Prostate gland (tissue), 2 donors: ENCODE measurements around the gene TRNP1. TPM values are rescaled to one million over a fixed set of nuclear protein-coding genes. Genes with fewer than 3 reads are reported as not detected.

Experiments used
- DNase-seq: peaks from one replicate; pipeline ENCODE4 v3.0.0-alpha.2; 2019; ENCODE audit warnings: low spot score
- H3K27ac ChIP-seq, 2 donors: fragments of 200-600 bp; sonication (generic); 2 replicates each; pipeline ENCODE4 v1.5.1; 2017 to 2019
- H3K27me3 ChIP-seq: fragments of 200-600 bp; sonication (generic); replicated peaks from 2 replicates; pipeline ENCODE4 v1.5.1; 2019; ENCODE audit not compliant: insufficient read depth
- H3K36me3 ChIP-seq, 2 donors: fragments of 200-600 bp; sonication (generic); 1 replicate in 1 of 2; 2 replicates in 1 of 2; pipeline versions ENCODE4 v1.5.1 to v1.8.1; 2017 to 2019
- H3K4me1 ChIP-seq: fragments of 200-600 bp; sonication (generic); replicated peaks from 2 replicates; pipeline ENCODE4 v1.5.1; 2019
- H3K4me3 ChIP-seq, 2 donors: fragments of 200-600 bp; sonication (generic); 2 replicates each; pipeline ENCODE4 v1.5.1; 2017 to 2019
- H3K9me3 ChIP-seq: fragments of 200-600 bp; sonication (generic); 2 replicates; pipeline ENCODE4 v1.5.1; 2017
- POLR2A ChIP-seq: fragments of 450-650 bp; IDR thresholded peaks from one replicate; pipeline ENCODE4 v1.6.1; 2016; ENCODE audit warnings: antibody characterized with exemption, mild to moderate bottlenecking
- POLR2AphosphoS5 ChIP-seq: sonication (generic); formaldehyde crosslinking; IDR thresholded peaks from one replicate; pipeline ENCODE4 v1.6.1; 2017; ENCODE audit warnings: antibody characterized with exemption
- WGBS: methylation state at CpG from one replicate; pipeline ENCODE4 v1.1.5; 2018; 5-methylcytosine and 5-hydroxymethylcytosine counted together
- intact Hi-C: fragments of 100-400 bp; cut with DNase I; formaldehyde crosslinking; loops from one replicate; pipeline ENCODE4 v1.14.2; 2022
- total RNA-seq, 2 donors: library from RNA; depleted of rRNA; stranded (reverse); fragments of >200 nt; gene quantifications; one replicate each; pipeline ENCODE4 v1.1.0, GENCODE V29; 2016
- TF ChIP-seq, protein P1 (sequence below), 4 experiments: fragments of 200-600 bp in 2 of 4; fragments of 450-650 bp in 2 of 4; sonication (generic) in 2 of 4; IDR thresholded peaks; 1 replicate in 3 of 4; 2 replicates in 1 of 4; pipeline ENCODE4 v1.5.1; 2016 to 2019; ENCODE audit warnings: antibody characterized with exemption in 4 of 4, mild to moderate bottlenecking in 2 of 4, moderate library complexity in 2 of 4

Gene TRNP1
- total RNA-seq, 2 donors from 2014 or later = 21.1 to 30.6 TPM

DNA sequence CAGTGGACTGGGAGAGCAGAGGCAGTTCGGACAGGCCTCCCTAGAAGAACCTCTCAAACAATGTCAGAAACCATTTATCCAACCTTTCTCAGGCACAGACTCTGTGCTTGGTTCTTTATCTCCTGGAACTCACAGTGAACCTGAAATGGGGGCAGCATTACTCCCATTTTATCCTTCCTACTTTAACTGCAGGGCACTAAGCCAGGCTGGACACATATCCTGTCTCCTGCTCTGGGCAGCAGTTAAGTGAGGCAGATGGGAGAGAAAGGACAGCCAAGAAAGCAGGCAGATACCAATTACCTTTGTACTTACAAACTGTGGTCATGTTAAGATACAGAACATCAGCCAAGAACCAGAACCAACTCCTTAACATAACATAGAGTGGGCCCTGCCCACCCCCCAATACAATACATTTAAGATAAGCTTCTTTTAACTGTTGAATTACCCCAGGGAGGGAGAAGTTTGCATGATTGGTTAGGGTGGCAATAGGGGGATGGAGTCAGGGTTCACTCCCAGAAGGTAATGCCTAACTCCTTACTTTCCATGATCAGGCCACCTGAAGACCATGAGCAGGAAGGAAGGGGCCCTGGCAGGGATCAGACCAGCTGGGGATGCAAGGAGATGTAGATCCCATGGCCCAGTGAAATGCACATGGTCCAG is 44.1 kb upstream of the TRNP1 start:
- no peak for DNase-seq

DNA sequence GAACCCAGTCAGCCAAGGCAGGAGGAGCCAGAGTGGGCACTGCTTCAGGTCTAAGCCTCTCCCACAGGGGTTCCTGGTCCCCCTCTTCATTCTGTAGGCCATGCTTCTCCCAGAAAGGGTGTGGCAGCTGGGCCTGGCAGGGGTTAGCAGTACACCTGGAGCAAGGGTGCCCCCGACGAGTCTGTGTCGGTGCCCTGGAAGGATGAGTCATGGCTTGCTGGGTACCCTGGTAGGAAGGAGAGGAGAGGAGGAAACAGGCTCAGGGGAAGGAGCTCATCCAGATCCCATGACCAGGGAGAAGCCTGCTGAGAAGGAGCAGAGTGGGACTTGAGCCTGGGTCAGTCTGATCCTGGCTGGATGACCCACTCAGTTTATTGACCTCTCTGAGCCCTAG is 43.6 kb upstream of the TRNP1 start:
- peaks cover 4 to 15% of the 10 kb centered on the region in 2 donors for H3K36me3 ChIP-seq
- 67% methylated on average over 3 of the region's 3 CpGs for WGBS
- H3K27ac ChIP-seq = no peak overlapping the region
- H3K27me3 ChIP-seq = no peaks in the 10 kb centered on the region
- TF ChIP-seq POLR2A = no peak
- no peak for TF ChIP-seq POLR2AphosphoS5
- TF ChIP-seq, protein P1, sequence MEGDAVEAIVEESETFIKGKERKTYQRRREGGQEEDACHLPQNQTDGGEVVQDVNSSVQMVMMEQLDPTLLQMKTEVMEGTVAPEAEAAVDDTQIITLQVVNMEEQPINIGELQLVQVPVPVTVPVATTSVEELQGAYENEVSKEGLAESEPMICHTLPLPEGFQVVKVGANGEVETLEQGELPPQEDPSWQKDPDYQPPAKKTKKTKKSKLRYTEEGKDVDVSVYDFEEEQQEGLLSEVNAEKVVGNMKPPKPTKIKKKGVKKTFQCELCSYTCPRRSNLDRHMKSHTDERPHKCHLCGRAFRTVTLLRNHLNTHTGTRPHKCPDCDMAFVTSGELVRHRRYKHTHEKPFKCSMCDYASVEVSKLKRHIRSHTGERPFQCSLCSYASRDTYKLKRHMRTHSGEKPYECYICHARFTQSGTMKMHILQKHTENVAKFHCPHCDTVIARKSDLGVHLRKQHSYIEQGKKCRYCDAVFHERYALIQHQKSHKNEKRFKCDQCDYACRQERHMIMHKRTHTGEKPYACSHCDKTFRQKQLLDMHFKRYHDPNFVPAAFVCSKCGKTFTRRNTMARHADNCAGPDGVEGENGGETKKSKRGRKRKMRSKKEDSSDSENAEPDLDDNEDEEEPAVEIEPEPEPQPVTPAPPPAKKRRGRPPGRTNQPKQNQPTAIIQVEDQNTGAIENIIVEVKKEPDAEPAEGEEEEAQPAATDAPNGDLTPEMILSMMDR (IDR thresholded peaks at IDR 0.05) = no peak
- no peaks in the 10 kb centered on the region for H3K9me3 ChIP-seq
- H3K4me1 ChIP-seq = no peaks in the 10 kb centered on the region
- intact Hi-C loops = no loop called here
- no peak for DNase-seq
- H3K4me3 ChIP-seq = no peak overlapping the region

More for the DNA sequence above, 44.1 kb upstream of the TRNP1 start:
- TF ChIP-seq POLR2AphosphoS5 = no peak
- no peak for TF ChIP-seq POLR2A
- TF ChIP-seq, protein P1 (IDR thresholded peaks at IDR 0.05) = no peak
- H3K27me3 ChIP-seq = no peaks in the 10 kb centered on the region
- H3K27ac ChIP-seq = no peak overlapping the region
- H3K36me3 ChIP-seq = peaks cover 4 to 20% of the 10 kb centered on the region in 2 donors
- 60% methylated on average over 1 of the region's 1 CpG for WGBS
- no peak overlapping the region for H3K4me3 ChIP-seq
- H3K4me1 ChIP-seq = no peaks in the 10 kb centered on the region
- intact Hi-C loops = no loop called here
- no peaks in the 10 kb centered on the region for H3K9me3 ChIP-seq

DNA sequence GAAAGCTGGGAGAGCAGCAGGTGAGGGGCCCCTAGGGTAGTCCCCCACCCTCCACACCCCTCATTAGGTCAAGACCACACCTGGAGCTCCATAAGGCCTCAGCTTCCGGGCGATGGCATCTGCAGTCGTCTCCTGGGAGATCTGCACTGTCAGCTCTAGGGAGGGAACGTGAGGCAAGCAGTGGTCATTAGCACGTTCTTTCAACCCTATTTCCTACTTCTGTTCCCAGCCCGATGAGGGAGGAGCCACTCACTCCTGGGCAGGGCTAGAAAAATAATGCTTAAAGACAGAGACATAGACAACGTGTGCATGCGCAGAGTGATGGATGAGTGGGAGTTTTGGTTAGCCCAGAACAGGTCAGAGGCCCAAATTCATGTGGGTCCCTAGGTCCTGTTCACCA is 42.9 kb upstream of the TRNP1 start:
- H3K36me3 ChIP-seq = peaks cover 0 to 8% of the 10 kb centered on the region in 2 donors
- WGBS = 72% methylated on average over 8 of the region's 8 CpGs
- H3K27me3 ChIP-seq = no peaks in the 10 kb centered on the region
- TF ChIP-seq POLR2AphosphoS5 = no peak
- no peak for TF ChIP-seq POLR2A
- TF ChIP-seq, protein P1 (IDR thresholded peaks at IDR 0.05) = no peak
- H3K9me3 ChIP-seq = no peaks in the 10 kb centered on the region
- no peak overlapping the region for H3K4me3 ChIP-seq
- H3K4me1 ChIP-seq = no peaks in the 10 kb centered on the region
- H3K27ac ChIP-seq = no peak overlapping the region
- no peak for DNase-seq
- intact Hi-C loops = no loop called here

DNA sequence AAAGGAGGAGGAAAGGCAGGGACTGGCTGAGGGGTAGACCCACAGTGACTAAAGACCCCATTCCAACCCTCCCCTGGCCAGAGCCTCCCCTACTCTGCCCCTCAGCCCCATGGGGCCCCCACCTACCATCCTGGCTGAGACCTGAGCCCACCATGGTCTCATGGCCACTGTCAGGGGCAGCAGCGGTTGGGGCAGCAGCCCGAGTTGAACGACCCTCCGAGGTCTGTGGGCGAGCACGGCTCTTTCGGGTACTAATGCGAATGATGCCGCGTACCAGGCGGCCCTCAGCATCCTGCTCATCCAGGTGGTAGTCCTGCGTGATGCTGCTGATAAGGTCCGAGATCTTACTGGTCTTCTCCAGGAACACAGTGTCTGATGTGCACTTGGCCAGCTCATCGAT is 42.3 kb upstream of the TRNP1 start:
- Histone ChIP-seq H3K9me3 (no peaks in the 10 kb centered on the region), H3K4me3 (no peak overlapping the region), H3K4me1 (no peaks in the 10 kb centered on the region), H3K36me3 (peaks cover 0 to 2% of the 10 kb centered on the region in 2 donors), H3K27ac (no peak overlapping the region), H3K27me3 (no peaks in the 10 kb centered on the region)
- no peak for DNase-seq
- TF ChIP-seq, protein P1 (IDR thresholded peaks at IDR 0.05) = no peak
- TF ChIP-seq POLR2A (no peak), POLR2AphosphoS5 (no peak)
- intact Hi-C loops = no loop called here
- WGBS = 97% methylated on average over 14 of the region's 14 CpGs

DNA sequence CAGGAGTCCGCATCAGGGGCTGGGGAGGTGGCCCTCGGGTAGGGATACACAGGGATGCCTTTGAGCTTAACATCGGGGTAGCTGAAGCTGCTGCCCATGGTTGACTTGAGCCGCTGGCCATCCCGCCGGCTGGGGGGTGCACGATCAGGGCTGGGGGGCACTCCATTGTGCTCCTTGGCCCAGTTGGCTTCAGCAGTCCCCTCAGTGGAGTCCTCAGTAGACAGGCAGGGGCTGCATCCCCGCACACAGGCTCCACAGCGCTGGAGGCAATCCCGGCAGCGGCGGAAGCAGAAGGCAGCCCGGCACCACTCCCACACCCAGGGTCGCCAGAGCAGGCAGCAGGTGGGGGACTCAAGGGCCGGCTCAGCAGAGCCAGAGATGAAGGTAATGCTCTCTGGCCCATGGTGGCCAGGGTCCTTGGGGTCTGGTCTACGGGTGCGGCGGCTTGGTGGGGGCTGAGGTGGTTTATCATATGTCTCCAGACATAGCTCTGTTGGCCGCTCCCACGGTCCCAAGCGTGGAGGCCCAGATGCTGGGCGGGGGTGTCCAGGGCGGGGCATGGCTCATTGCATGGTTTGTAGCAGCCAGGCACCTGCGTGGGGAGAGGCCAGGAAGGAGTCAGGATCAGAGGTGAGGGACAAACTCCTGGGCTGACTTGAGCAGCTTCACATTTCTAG is 41.5 kb upstream of the TRNP1 start:
- DNase-seq = no peak
- Histone ChIP-seq H3K4me1 (no peaks in the 10 kb centered on the region), H3K4me3 (no peak overlapping the region), H3K36me3 (no peaks in the 10 kb centered on the region), H3K9me3 (no peaks in the 10 kb centered on the region), H3K27me3 (no peaks in the 10 kb centered on the region), H3K27ac (no peak overlapping the region)
- 93% methylated on average over 19 of the region's 24 CpGs for WGBS
- intact Hi-C loops = no loop called here
- no peak for TF ChIP-seq POLR2AphosphoS5
- no peak for TF ChIP-seq POLR2A
- TF ChIP-seq, protein P1 (IDR thresholded peaks at IDR 0.05) = no peak
